K562 (cell line): Measurements from ENCODE around the gene TTC28. TPM values are rescaled to one million over a fixed set of nuclear protein-coding genes. Genes with fewer than 3 reads are reported as not detected.

ENCODE experiments used
- ATAC-seq: fragments of 200-7000 bp; cut with Tn5 transposase; 3 replicates; pipeline ENCODE4 v1.9.1; 2020; ENCODE audit warnings: moderate library complexity
- BruUV-seq: library from RNA; stranded (reverse); fragments of 400-500 nt; replicated peaks from 2 replicates; lab custom pipeline; 2021; lab: Mats Ljungman, UMichigan
- CTCF ChIA-PET: fragments of 300-600 bp; formaldehyde crosslinking; extraction: SDS; loops from one replicate; lab custom pipeline; 2021; ENCODE audit warnings: low intra/inter-chr PET ratio; lab: Yijun Ruan, JAX
- POLR2A ChIA-PET: fragments of 300-600, 350-650 bp; sonication (Branson Sonifier 250); formaldehyde crosslinking; extraction: SDS; loops from one replicate; lab custom pipeline; 2021; ENCODE audit warnings: antibody characterized with exemption, inconsistent platforms; lab: Yijun Ruan, JAX
- DNase-seq, 4 experiments: peaks; one replicate each; pipeline versions ENCODE4 v3.0.0 to v3.0.0-alpha.2; 2011 to 2018; ENCODE audit warnings: low spot score in 3 of 4, mixed read lengths in 3 of 4; ENCODE audit errors: extremely low read depth in 1 of 4
- FAIRE-seq: peaks from 2 replicates; lab custom pipeline; 2011; peaks lifted over from hg19 to GRCh38; lab: Jason Lieb, UNC
- H2AFZ ChIP-seq: 2 replicates; pipeline ENCODE4 v1.6.0; 2011; ENCODE audit warnings: low read depth, low read length, control low read depth, inconsistent platforms
- H3K27ac ChIP-seq: fragments of 200-600 bp; 3 replicates; pipeline ENCODE4 v1.8.0; 2011; ENCODE audit warnings: low read depth, mild to moderate bottlenecking, control low read depth, inconsistent platforms, low read length, moderate library complexity, mixed read lengths; ENCODE audit errors: extremely low read depth
- H3K27me3 ChIP-seq, 2 experiments: fragments of 300-600 bp in 1 of 2; 2 replicates in 1 of 2; 3 replicates in 1 of 2; pipeline versions ENCODE4 v1.6.0 to v1.8.0; 2011; ENCODE audit warnings: inconsistent platforms in 2 of 2, low read length in 2 of 2, mild to moderate bottlenecking in 1 of 2, mixed read lengths in 1 of 2, moderate library complexity in 1 of 2; ENCODE audit not compliant: control insufficient read depth in 2 of 2, insufficient read depth in 2 of 2
- H3K36me3 ChIP-seq: fragments of 300-600 bp; 3 replicates; pipeline ENCODE4 v1.8.0; 2011; ENCODE audit warnings: mild to moderate bottlenecking, low read length, inconsistent platforms; ENCODE audit not compliant: control insufficient read depth, insufficient read depth
- H3K4me1 ChIP-seq, 2 experiments: fragments of 200-600 bp in 1 of 2; replicated peaks in 1 of 2; 2 replicates in 1 of 2; 3 replicates in 1 of 2; pipeline versions ENCODE4 v1.5.1 to v1.8.0; 2011; ENCODE audit warnings: inconsistent platforms in 2 of 2, low read length in 2 of 2, mild to moderate bottlenecking in 1 of 2, mixed read lengths in 1 of 2, moderate library complexity in 1 of 2; ENCODE audit not compliant: control insufficient read depth in 2 of 2, insufficient read depth in 2 of 2
- H3K4me2 ChIP-seq: 2 replicates; pipeline ENCODE4 v1.6.1; 2011; ENCODE audit warnings: low read length, control low read depth, inconsistent platforms, mixed read lengths; ENCODE audit not compliant: insufficient read depth
- H3K4me3 ChIP-seq: fragments of 200-600 bp; sonication (generic), shearing (Covaris generic); 2 replicates; pipeline ENCODE4 v1.5.1; 2016; ENCODE audit warnings: control low read depth, inconsistent platforms
- H3K79me2 ChIP-seq: fragments of 200-600 bp; 3 replicates; pipeline ENCODE4 v1.8.0; 2011; ENCODE audit warnings: low read length, inconsistent platforms; ENCODE audit not compliant: control insufficient read depth, insufficient read depth
- H3K9ac ChIP-seq, 2 experiments: 2 replicates each; pipeline versions ENCODE4 v1.6.0 to v1.6.1; 2011; ENCODE audit warnings: low read depth in 2 of 2, low read length in 2 of 2, control low read depth in 1 of 2, inconsistent platforms in 1 of 2, mild to moderate bottlenecking in 1 of 2, mixed read lengths in 1 of 2; ENCODE audit not compliant: insufficient read depth in 1 of 2
- H3K9me1 ChIP-seq: one replicate; pipeline ENCODE4 v1.6.0; 2011; ENCODE audit warnings: inconsistent platforms, mild to moderate bottlenecking, low read length, moderate library complexity; ENCODE audit not compliant: control insufficient read depth, insufficient read depth
- H3K9me3 ChIP-seq: replicated peaks from 2 replicates; pipeline ENCODE4 v1.5.1; 2011; ENCODE audit warnings: low read depth, low read length, inconsistent platforms; ENCODE audit not compliant: control insufficient read depth, insufficient read depth
- H4K20me1 ChIP-seq: replicated peaks from 2 replicates; pipeline ENCODE4 v1.6.1; 2011; ENCODE audit warnings: low read length, inconsistent platforms, mixed read lengths; ENCODE audit not compliant: control insufficient read depth, insufficient read depth
- ARID4B ChIP-seq: sonication (generic); formaldehyde crosslinking; IDR thresholded peaks from 2 replicates; pipeline ENCODE4 v1.8.0; 2022; ENCODE audit warnings: mild to moderate bottlenecking, missing genetic modification reagents
- GABPB1 ChIP-seq: sonication (generic); formaldehyde crosslinking; IDR thresholded peaks from 2 replicates; pipeline ENCODE4 v1.8.0; 2022; ENCODE audit warnings: mild to moderate bottlenecking, missing genetic modification reagents
- GTF2E2 ChIP-seq: fragments of 200-800 bp; sonication (Bioruptor generic); IDR thresholded peaks from 2 replicates; pipeline ENCODE4 v1.6.1; 2016; ENCODE audit warnings: missing genetic modification characterization, missing compliant biosample characterization
- HES1 ChIP-seq: fragments of 450-650 bp; IDR thresholded peaks from 2 replicates; pipeline ENCODE4 v1.6.1; 2016; ENCODE audit warnings: low read depth, mild to moderate bottlenecking, moderate library complexity
- RBM22 ChIP-seq: fragments of 200-400 bp; formaldehyde crosslinking; IDR thresholded peaks from 2 replicates; pipeline ENCODE4 v1.6.1; 2018; ENCODE audit warnings: low read length, low read depth; ENCODE audit not compliant: poor library complexity, severe bottlenecking
- SETDB1 ChIP-seq: IDR thresholded peaks from one replicate; pipeline ENCODE4 v1.6.1; 2012; ENCODE audit warnings: low read length, control low read depth, inconsistent platforms
- WHSC1 ChIP-seq: IDR thresholded peaks from one replicate; pipeline ENCODE4 v1.6.1; 2012; ENCODE audit warnings: low read length, control low read depth, inconsistent platforms
- ZBTB11 ChIP-seq, 3 experiments: fragments of 200-800 bp in 1 of 3; fragments of 250-450 bp in 1 of 3; fragments of 450-650 bp in 1 of 3; sonication (Bioruptor Pico) in 1 of 3; sonication (Bioruptor generic) in 1 of 3; formaldehyde crosslinking in 1 of 3; IDR thresholded peaks; 2 replicates each; pipeline versions ENCODE4 v1.6.1 to v1.8.0; 2016 to 2022; ENCODE audit warnings: mild to moderate bottlenecking in 2 of 3, missing genetic modification characterization in 2 of 3, missing compliant biosample characterization in 1 of 3, moderate library complexity in 1 of 3
- ZNF398 ChIP-seq: fragments of 250-450 bp; sonication (Bioruptor Pico); IDR thresholded peaks from 2 replicates; pipeline ENCODE4 v1.8.0; 2021; ENCODE audit warnings: moderate library complexity, mild to moderate bottlenecking, inconsistent platforms
- WGBS: fragments of 100-300 bp; shearing (Covaris generic); methylation state at CpG from one replicate; pipeline ENCODE4 v1.1.6; 2016; ENCODE audit warnings: low coverage, mixed read lengths; ENCODE audit not compliant: insufficient coverage; ENCODE audit errors: missing lambda C conversion rate; 5-methylcytosine and 5-hydroxymethylcytosine counted together
- in situ Hi-C: fragments of 300-500 bp; cut with MboI; formaldehyde crosslinking; loops from 4 replicates; pipeline ENCODE4 v1.15.0; 2018; ENCODE audit warnings: inconsistent platforms, mixed read lengths
- intact Hi-C: fragments of 100-400 bp; cut with micrococcal nuclease; formaldehyde crosslinking; loops from 2 replicates; pipeline ENCODE4 v1.14.2; 2022
- polyA plus RNA-seq, 8 experiments: library from polyadenylated mRNA; depleted of rRNA in 4 of 8; stranded (reverse) in 5 of 8; unstranded in 3 of 8; fragments of >200 nt; fragmentation: Nextera tagmentation in 2 of 8; fragmentation: Illumina TruSeq in 1 of 8; extraction: Ambion mirVana in 2 of 8; extraction: Trizol in 1 of 8; gene quantifications; 2 replicates each; pipeline versions ENCODE4 v1.2.1 to v1.2.3, GENCODE V29; 2011 to 2014; ENCODE audit warnings: inconsistent platforms in 1 of 8, missing spikeins in 1 of 8
- total RNA-seq, 7 experiments: library from RNA; depleted of rRNA in 6 of 7; stranded (reverse); fragments of >200 nt in 6 of 7; fragmentation: Illumina TruSeq in 2 of 7; extraction: Trizol in 2 of 7; gene quantifications; 2 replicates each; pipeline versions ENCODE4 v1.2.1 to v1.2.3, GENCODE V29; 2011 to 2021; ENCODE audit warnings: low replicate concordance in 1 of 7

The TTC28 gene
- total and polyA plus RNA-seq, 9 of the 15 experiments (the other 6 are each of a cell fraction or from before 2014, with no cell fraction given), result 0.22 to 10.7 (median 3.1) TPM

GRCh38 chr22:28279888-28280287 lies 399.8 kb downstream of the TTC28 start:
- Histone ChIP-seq H3K9me3 (no peaks in the 10 kb centered on the region), H3K79me2 (no peaks in the 10 kb centered on the region), H3K27me3 (no peaks in the 10 kb centered on the region), H3K9ac (no peak overlapping the region), H2AFZ (no peak overlapping the region), H3K27ac (no peak overlapping the region), H3K4me2 (no peak overlapping the region), H3K4me3 (no peak overlapping the region), H4K20me1 (no peaks in the 10 kb centered on the region), H3K36me3 (no peaks in the 10 kb centered on the region), H3K4me1 (no peaks in the 10 kb centered on the region; a peak in 1 of 5 replicates), H3K9me1 (no peaks in the 10 kb centered on the region)
- no peak for FAIRE-seq
- intact Hi-C loops (no loop called here), in situ Hi-C loops (no loop called here)
- TF ChIP-seq GTF2E2 (tag) (no peak), RBM22 (no peak), ZBTB11 (CRISPR knock-in tag; IDR thresholded peaks at IDR 0.05) (no peak), WHSC1 (no peak), ARID4B (CRISPR knock-in tag) (no peak), GABPB1 (CRISPR knock-in tag) (no peak), ZNF398 (CRISPR knock-in tag) (no peak), HES1 (no peak), SETDB1 (no peak)
- DNase-seq, result no peak
- no TSS peak for BruUV-seq
- ATAC-seq, result no peak
- ChIA-PET POLR2A (no interaction called here), CTCF (no interaction called here)
- 90% methylated on average over 2 of the region's 2 CpGs for WGBS
